T-helper 2 cell treated with Interferon-gamma antibody and Interleukin-4, amounts not matched to agents 5 μg/mL and 100 μg/mL, for 36 hours (primary cell): Measurements from ENCODE around the gene UBE2G2.

Experiments used
- DNase-seq: peaks from one replicate; pipeline ENCODE4 v3.0.0; 2021; ENCODE audit warnings: low spot score
- H3K27ac Mint-ChIP-seq: one replicate; pipeline ENCODE4 v1.8.0; 2021; ENCODE audit warnings: mild to moderate bottlenecking, mixed read lengths
- H3K27me3 Mint-ChIP-seq: one replicate; pipeline ENCODE4 v1.8.0; 2021; ENCODE audit warnings: low read depth, mixed read lengths
- H3K36me3 Mint-ChIP-seq: one replicate; pipeline ENCODE4 v1.8.0; 2021; ENCODE audit warnings: low read depth, mixed read lengths
- H3K4me1 Mint-ChIP-seq: one replicate; pipeline ENCODE4 v1.8.0; 2021; ENCODE audit warnings: low read depth, mixed read lengths
- H3K4me3 Mint-ChIP-seq: one replicate; pipeline ENCODE4 v1.8.0; 2022; ENCODE audit warnings: mild to moderate bottlenecking, moderate library complexity, mixed read lengths
- H3K9me3 Mint-ChIP-seq: one replicate; pipeline ENCODE4 v1.8.0; 2021; ENCODE audit warnings: mixed read lengths

The UBE2G2 gene

GRCh38 chr21:44751799-44752636, 49.6 kb downstream of the UBE2G2 start:
- Mint-ChIP-seq H3K27me3 (peaks cover 9% of the 10 kb centered on the region), H3K4me3 (no peak overlapping the region), H3K4me1 (no peaks in the 10 kb centered on the region), H3K36me3 (no peaks in the 10 kb centered on the region), H3K9me3 (no peaks in the 10 kb centered on the region), H3K27ac (no peak overlapping the region)
- DNase-seq, result no peak

- Mint-ChIP-seq H3K9me3 (no peaks in the 10 kb centered on the region), H3K4me1 (no peaks in the 10 kb centered on the region), H3K36me3 (no peaks in the 10 kb centered on the region), H3K27ac (no peak overlapping the region), H3K4me3 (no peak overlapping the region), H3K27me3 (peaks cover 9% of the 10 kb centered on the region)
- DNase-seq, result no peak
These were observed 50.3 kb downstream of the UBE2G2 start for GRCh38 chr21:44751186-44751798.

- no peak for DNase-seq
- H3K36me3 Mint-ChIP-seq, result no peaks in the 10 kb centered on the region
- H3K27me3 Mint-ChIP-seq, result peaks cover 9% of the 10 kb centered on the region
These were observed 51.0 kb downstream of the UBE2G2 start for GRCh38 chr21:44750675-44751025.

GRCh38 chr21:44749759-44750674, 51.6 kb downstream of the UBE2G2 start:
- no peak for DNase-seq
- no peak overlapping the region for H3K27ac Mint-ChIP-seq
- H3K36me3 Mint-ChIP-seq, result no peaks in the 10 kb centered on the region
- H3K4me3 Mint-ChIP-seq, result no peak overlapping the region
- no peaks in the 10 kb centered on the region for H3K4me1 Mint-ChIP-seq
- H3K9me3 Mint-ChIP-seq, result no peaks in the 10 kb centered on the region
- H3K27me3 Mint-ChIP-seq, result peaks cover 9% of the 10 kb centered on the region

More at GRCh38 chr21:44750675-44751025, 51.0 kb downstream of the UBE2G2 start:
- no peak overlapping the region for H3K4me3 Mint-ChIP-seq
- H3K27ac Mint-ChIP-seq, result no peak overlapping the region
- no peaks in the 10 kb centered on the region for H3K4me1 Mint-ChIP-seq
- H3K9me3 Mint-ChIP-seq, result no peaks in the 10 kb centered on the region

GRCh38 chr21:44749116-44749758, 52.4 kb downstream of the UBE2G2 start:
- Mint-ChIP-seq H3K27me3 (peaks cover 9% of the 10 kb centered on the region), H3K27ac (no peak overlapping the region), H3K4me1 (no peaks in the 10 kb centered on the region), H3K4me3 (no peak overlapping the region), H3K36me3 (no peaks in the 10 kb centered on the region), H3K9me3 (no peaks in the 10 kb centered on the region)
- no peak for DNase-seq

- no peaks in the 10 kb centered on the region for H3K36me3 Mint-ChIP-seq
- DNase-seq, result no peak
These were observed 53.0 kb downstream of the UBE2G2 start for GRCh38 chr21:44748621-44749020.

GRCh38 chr21:44742418-44743153, 59.0 kb downstream of the UBE2G2 start:
- Mint-ChIP-seq H3K27me3 (peaks cover 18% of the 10 kb centered on the region), H3K4me3 (no peak overlapping the region), H3K36me3 (no peaks in the 10 kb centered on the region), H3K4me1 (no peaks in the 10 kb centered on the region), H3K9me3 (no peaks in the 10 kb centered on the region), H3K27ac (no peak overlapping the region)
- DNase-seq, result no peak

More at GRCh38 chr21:44748621-44749020, 53.0 kb downstream of the UBE2G2 start:
- H3K27me3 Mint-ChIP-seq, result peaks cover 9% of the 10 kb centered on the region
- no peaks in the 10 kb centered on the region for H3K4me1 Mint-ChIP-seq
- no peak overlapping the region for H3K4me3 Mint-ChIP-seq
- H3K9me3 Mint-ChIP-seq, result no peaks in the 10 kb centered on the region
- H3K27ac Mint-ChIP-seq, result no peak overlapping the region

- peaks cover 21% of the 10 kb centered on the region for H3K27me3 Mint-ChIP-seq
- H3K27ac Mint-ChIP-seq, result no peak overlapping the region
- no peaks in the 10 kb centered on the region for H3K9me3 Mint-ChIP-seq
- DNase-seq, result no peak
- H3K36me3 Mint-ChIP-seq, result no peaks in the 10 kb centered on the region
- no peak overlapping the region for H3K4me3 Mint-ChIP-seq
- H3K4me1 Mint-ChIP-seq, result no peaks in the 10 kb centered on the region
These were observed 59.7 kb downstream of the UBE2G2 start for GRCh38 chr21:44741921-44742320.

GRCh38 chr21:44740742-44741141, 60.9 kb downstream of the UBE2G2 start:
- peaks cover 21% of the 10 kb centered on the region for H3K27me3 Mint-ChIP-seq
- no peaks in the 10 kb centered on the region for H3K9me3 Mint-ChIP-seq
- no peaks in the 10 kb centered on the region for H3K36me3 Mint-ChIP-seq
- no peak for DNase-seq
- H3K27ac Mint-ChIP-seq, result no peak overlapping the region
- H3K4me1 Mint-ChIP-seq, result no peaks in the 10 kb centered on the region
- no peak overlapping the region for H3K4me3 Mint-ChIP-seq

GRCh38 chr21:44739316-44739715, 62.3 kb downstream of the UBE2G2 start:
- no peak overlapping the region for H3K4me3 Mint-ChIP-seq
- no peak for DNase-seq
- no peak overlapping the region for H3K27ac Mint-ChIP-seq
- no peaks in the 10 kb centered on the region for H3K9me3 Mint-ChIP-seq
- no peaks in the 10 kb centered on the region for H3K36me3 Mint-ChIP-seq
- H3K4me1 Mint-ChIP-seq, result no peaks in the 10 kb centered on the region
- H3K27me3 Mint-ChIP-seq, result peaks cover 21% of the 10 kb centered on the region

GRCh38 chr21:44738621-44739020, 63.0 kb downstream of the UBE2G2 start:
- no peak overlapping the region for H3K4me3 Mint-ChIP-seq
- no peaks in the 10 kb centered on the region for H3K9me3 Mint-ChIP-seq
- peaks cover 21% of the 10 kb centered on the region for H3K27me3 Mint-ChIP-seq
- H3K36me3 Mint-ChIP-seq, result no peaks in the 10 kb centered on the region
- H3K4me1 Mint-ChIP-seq, result no peaks in the 10 kb centered on the region
- no peak for DNase-seq
- no peak overlapping the region for H3K27ac Mint-ChIP-seq

- Mint-ChIP-seq H3K36me3 (no peaks in the 10 kb centered on the region), H3K4me3 (no peak overlapping the region), H3K4me1 (no peaks in the 10 kb centered on the region), H3K9me3 (no peaks in the 10 kb centered on the region), H3K27ac (no peak overlapping the region), H3K27me3 (peaks cover 19% of the 10 kb centered on the region)
- no peak for DNase-seq
These were observed 63.8 kb downstream of the UBE2G2 start for GRCh38 chr21:44737706-44738354.
